H1 (cell line): ENCODE results near the gene MAPK11.

Source experiments
- HDAC6 ChIP-seq: IDR thresholded peaks from one replicate; pipeline ENCODE4 v1.7.1; 2012; ENCODE audit warnings: low read depth, mild to moderate bottlenecking, inconsistent platforms, low read length, moderate library complexity
- TF ChIP-seq, protein P1 (sequence below), 3 experiments: IDR thresholded peaks; 1 replicate in 2 of 3; 2 replicates in 1 of 3; pipeline versions ENCODE4 v1.5.1 to v1.6.1; 2011; ENCODE audit warnings: low read length in 3 of 3, mild to moderate bottlenecking in 3 of 3, inconsistent platforms in 2 of 3, low read depth in 1 of 3, moderate library complexity in 1 of 3; ENCODE audit not compliant: insufficient read depth in 1 of 3; ENCODE audit errors: control extremely low read depth in 1 of 3
- TF ChIP-seq, protein P2 (sequence below): IDR thresholded peaks from 2 replicates; pipeline ENCODE4 v1.6.1; 2012; ENCODE audit warnings: inconsistent platforms

DNA sequence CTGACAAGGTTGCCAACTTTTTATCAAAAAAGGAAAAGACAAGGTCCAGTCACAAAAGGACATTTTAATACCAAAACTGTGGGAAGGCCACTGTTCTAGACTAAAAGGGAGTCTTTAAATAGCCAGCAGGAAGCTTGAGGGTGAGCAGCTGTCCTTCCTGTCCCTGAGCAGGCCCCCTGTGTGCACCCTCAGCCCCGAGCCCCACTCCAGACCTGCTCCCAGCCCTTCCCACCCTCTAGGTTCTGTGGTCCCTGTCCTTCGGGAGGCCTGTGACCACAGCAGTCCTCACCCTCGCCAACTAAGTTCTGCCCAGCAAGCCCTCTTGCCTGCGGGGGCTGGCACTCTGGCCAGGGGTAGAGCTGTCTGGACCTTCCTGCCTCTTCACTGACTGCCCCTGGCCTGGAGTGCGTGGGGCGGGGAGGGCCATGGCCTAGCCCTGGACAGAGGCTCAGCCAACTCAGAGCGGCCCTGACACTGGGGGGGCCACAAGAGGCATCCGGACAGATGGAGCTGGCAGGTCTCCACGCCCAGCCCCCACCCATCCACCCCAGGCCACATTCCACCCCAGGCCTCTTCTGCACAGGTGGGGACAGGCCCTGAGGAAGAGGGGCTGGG lies 38.9 kb upstream of the MAPK11 start:
- TF ChIP-seq, protein P1, sequence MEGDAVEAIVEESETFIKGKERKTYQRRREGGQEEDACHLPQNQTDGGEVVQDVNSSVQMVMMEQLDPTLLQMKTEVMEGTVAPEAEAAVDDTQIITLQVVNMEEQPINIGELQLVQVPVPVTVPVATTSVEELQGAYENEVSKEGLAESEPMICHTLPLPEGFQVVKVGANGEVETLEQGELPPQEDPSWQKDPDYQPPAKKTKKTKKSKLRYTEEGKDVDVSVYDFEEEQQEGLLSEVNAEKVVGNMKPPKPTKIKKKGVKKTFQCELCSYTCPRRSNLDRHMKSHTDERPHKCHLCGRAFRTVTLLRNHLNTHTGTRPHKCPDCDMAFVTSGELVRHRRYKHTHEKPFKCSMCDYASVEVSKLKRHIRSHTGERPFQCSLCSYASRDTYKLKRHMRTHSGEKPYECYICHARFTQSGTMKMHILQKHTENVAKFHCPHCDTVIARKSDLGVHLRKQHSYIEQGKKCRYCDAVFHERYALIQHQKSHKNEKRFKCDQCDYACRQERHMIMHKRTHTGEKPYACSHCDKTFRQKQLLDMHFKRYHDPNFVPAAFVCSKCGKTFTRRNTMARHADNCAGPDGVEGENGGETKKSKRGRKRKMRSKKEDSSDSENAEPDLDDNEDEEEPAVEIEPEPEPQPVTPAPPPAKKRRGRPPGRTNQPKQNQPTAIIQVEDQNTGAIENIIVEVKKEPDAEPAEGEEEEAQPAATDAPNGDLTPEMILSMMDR (IDR thresholded peaks at IDR 0.05; ENCODE audit: control extremely low read depth in 1 of 3, insufficient read depth in 1 of 3, low read depth in 1 of 3, low read length in 3 of 3), result no peak
- no peak for TF ChIP-seq HDAC6
- TF ChIP-seq, protein P2, sequence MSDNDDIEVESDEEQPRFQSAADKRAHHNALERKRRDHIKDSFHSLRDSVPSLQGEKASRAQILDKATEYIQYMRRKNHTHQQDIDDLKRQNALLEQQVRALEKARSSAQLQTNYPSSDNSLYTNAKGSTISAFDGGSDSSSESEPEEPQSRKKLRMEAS, result no peak
